HCT116 (cell line): ENCODE data around the gene DNAJC16.

Source experiments
- CEBPB ChIP-seq: IDR thresholded peaks from 2 replicates; pipeline ENCODE4 v1.6.1; 2012; ENCODE audit warnings: low read depth
- CTCF ChIP-seq, 3 experiments: fragments of 200-600 bp in 1 of 3; sonication (generic) in 1 of 3; IDR thresholded peaks in 2 of 3; conservative IDR thresholded peaks in 1 of 3; 2 replicates each; pipeline ENCODE4 v1.5.1; 2012 to 2017; ENCODE audit warnings: low read depth in 2 of 3, low read length in 2 of 3, antibody characterized with exemption in 1 of 3, borderline replicate concordance in 1 of 3, control low read depth in 1 of 3, mild to moderate bottlenecking in 1 of 3, mixed read lengths in 1 of 3, mixed run types in 1 of 3, moderate library complexity in 1 of 3; ENCODE audit not compliant: insufficient read depth in 1 of 3
- EGR1 ChIP-seq: IDR thresholded peaks from 2 replicates; pipeline ENCODE4 v1.6.1; 2012; ENCODE audit warnings: low read depth
- EZH2phosphoT487 ChIP-seq: fragments of 200-600 bp; IDR thresholded peaks from 2 replicates; pipeline ENCODE4 v1.6.1; 2018; ENCODE audit warnings: antibody characterized with exemption, borderline replicate concordance
- POLR2A ChIP-seq: IDR thresholded peaks from 2 replicates; pipeline ENCODE4 v1.7.0; 2011; ENCODE audit warnings: borderline replicate concordance; ENCODE audit not compliant: insufficient read depth, insufficient read length; ENCODE audit errors: extremely low read depth
- TF ChIP-seq, protein P1 (sequence below): IDR thresholded peaks from 2 replicates; pipeline ENCODE4 v1.6.1; 2012; ENCODE audit warnings: low read depth
- TF ChIP-seq, protein P2 (sequence below): IDR thresholded peaks from 2 replicates; pipeline ENCODE4 v1.6.1; 2012

GRCh38 chr1:15507278-15507677 is 19.4 kb upstream of the DNAJC16 start:
- TF ChIP-seq CEBPB: no peak
- no peak for TF ChIP-seq EGR1
- no peak for TF ChIP-seq CTCF (IDR thresholded peaks at IDR 0.05 in 2 of 3, conservative IDR thresholded peaks at IDR 0.05 in 1 of 3; ENCODE audit: borderline replicate concordance in 1 of 3, insufficient read depth in 1 of 3, low read depth in 2 of 3, low read length in 2 of 3)
- TF ChIP-seq, protein P1, sequence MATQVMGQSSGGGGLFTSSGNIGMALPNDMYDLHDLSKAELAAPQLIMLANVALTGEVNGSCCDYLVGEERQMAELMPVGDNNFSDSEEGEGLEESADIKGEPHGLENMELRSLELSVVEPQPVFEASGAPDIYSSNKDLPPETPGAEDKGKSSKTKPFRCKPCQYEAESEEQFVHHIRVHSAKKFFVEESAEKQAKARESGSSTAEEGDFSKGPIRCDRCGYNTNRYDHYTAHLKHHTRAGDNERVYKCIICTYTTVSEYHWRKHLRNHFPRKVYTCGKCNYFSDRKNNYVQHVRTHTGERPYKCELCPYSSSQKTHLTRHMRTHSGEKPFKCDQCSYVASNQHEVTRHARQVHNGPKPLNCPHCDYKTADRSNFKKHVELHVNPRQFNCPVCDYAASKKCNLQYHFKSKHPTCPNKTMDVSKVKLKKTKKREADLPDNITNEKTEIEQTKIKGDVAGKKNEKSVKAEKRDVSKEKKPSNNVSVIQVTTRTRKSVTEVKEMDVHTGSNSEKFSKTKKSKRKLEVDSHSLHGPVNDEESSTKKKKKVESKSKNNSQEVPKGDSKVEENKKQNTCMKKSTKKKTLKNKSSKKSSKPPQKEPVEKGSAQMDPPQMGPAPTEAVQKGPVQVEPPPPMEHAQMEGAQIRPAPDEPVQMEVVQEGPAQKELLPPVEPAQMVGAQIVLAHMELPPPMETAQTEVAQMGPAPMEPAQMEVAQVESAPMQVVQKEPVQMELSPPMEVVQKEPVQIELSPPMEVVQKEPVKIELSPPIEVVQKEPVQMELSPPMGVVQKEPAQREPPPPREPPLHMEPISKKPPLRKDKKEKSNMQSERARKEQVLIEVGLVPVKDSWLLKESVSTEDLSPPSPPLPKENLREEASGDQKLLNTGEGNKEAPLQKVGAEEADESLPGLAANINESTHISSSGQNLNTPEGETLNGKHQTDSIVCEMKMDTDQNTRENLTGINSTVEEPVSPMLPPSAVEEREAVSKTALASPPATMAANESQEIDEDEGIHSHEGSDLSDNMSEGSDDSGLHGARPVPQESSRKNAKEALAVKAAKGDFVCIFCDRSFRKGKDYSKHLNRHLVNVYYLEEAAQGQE: no peak
- no peak for TF ChIP-seq EZH2phosphoT487
- no peak for TF ChIP-seq POLR2A
- TF ChIP-seq, protein P2, sequence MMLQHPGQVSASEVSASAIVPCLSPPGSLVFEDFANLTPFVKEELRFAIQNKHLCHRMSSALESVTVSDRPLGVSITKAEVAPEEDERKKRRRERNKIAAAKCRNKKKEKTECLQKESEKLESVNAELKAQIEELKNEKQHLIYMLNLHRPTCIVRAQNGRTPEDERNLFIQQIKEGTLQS: no peak
